HG03354 (cell line): ENCODE data around the gene HTR6.
"Not testable (repeated sequence)": the region's sequence is repeated elsewhere in the genome, so short reads cannot be mapped to it uniquely, and the experiment has no call there.

Experiments
- ATAC-seq: cut with Tn5 transposase; IDR thresholded peaks from one replicate; pipeline ENCODE4 v1.9.1; 2021; ENCODE audit warnings: mild to moderate bottlenecking; ENCODE audit not compliant: unreplicated experiment, poor library complexity, severe bottlenecking

HTR6 gene

GRCh38 chr1:19636749-19637148 is 27.9 kb upstream of the HTR6 start:
- ATAC-seq: not testable (repeated sequence)

GRCh38 chr1:19637606-19638005 is 27.1 kb upstream of the HTR6 start:
- no peak for ATAC-seq

GRCh38 chr1:19639228-19639627 is 25.4 kb upstream of the HTR6 start:
- not testable (repeated sequence) for ATAC-seq

- ATAC-seq: no peak
Observed at GRCh38 chr1:19639999-19640362, 24.7 kb upstream of the HTR6 start.

GRCh38 chr1:19640363-19641316 is 24.0 kb upstream of the HTR6 start:
- ATAC-seq: no peak

- ATAC-seq: no peak
Observed at GRCh38 chr1:19643121-19643520, 21.6 kb upstream of the HTR6 start.

- ATAC-seq: peak; percentile 57
Observed at GRCh38 chr1:19643602-19644394, 20.9 kb upstream of the HTR6 start, which contains the start of gene NBL1. TSS of gene NBL1 (plus strand) at chr1:19644311. CDS start at chr1:19655031, 10,720 bp downstream.

- ATAC-seq: peak; percentile 22
Observed at GRCh38 chr1:19644395-19644680, 20.3 kb upstream of the HTR6 start.

GRCh38 chr1:19644681-19645410 is 19.8 kb upstream of the HTR6 start:
- ATAC-seq: peak; percentile 52

GRCh38 chr1:19645411-19646251 is 19.0 kb upstream of the HTR6 start:
- ATAC-seq: no peak

- ATAC-seq: no peak
Observed at GRCh38 chr1:19646377-19647319, 18.0 kb upstream of the HTR6 start.

- no peak for ATAC-seq
Observed at GRCh38 chr1:19647643-19648042, 17.0 kb upstream of the HTR6 start.

GRCh38 chr1:19648239-19648638 is 16.4 kb upstream of the HTR6 start:
- no peak for ATAC-seq

GRCh38 chr1:19648689-19649088 is 16.0 kb upstream of the HTR6 start:
- no peak for ATAC-seq

- ATAC-seq: no peak
Observed at GRCh38 chr1:19650416-19651140, 14.1 kb upstream of the HTR6 start.

GRCh38 chr1:19651141-19651737 is 13.4 kb upstream of the HTR6 start:
- no peak for ATAC-seq

- no peak for ATAC-seq
Observed at GRCh38 chr1:19654386-19654785, 10.3 kb upstream of the HTR6 start.
